HL-60 (cell line): ENCODE data around the gene ATP5F1C.

Experiments
- DNase-seq, 2 experiments: peaks; one replicate each; pipeline ENCODE4 v3.0.0-alpha.2; 2010 to 2020; ENCODE audit warnings: low read depth in 1 of 2, low spot score in 1 of 2
- H3K27ac ChIP-seq: fragments of 250-450 bp; sonication (Bioruptor Pico); replicated peaks from 2 replicates; pipeline ENCODE4 v1.5.1; 2020; ENCODE audit warnings: mild to moderate bottlenecking, moderate library complexity
- H3K27me3 ChIP-seq: fragments of 250-450 bp; sonication (Bioruptor Pico); 2 replicates; pipeline ENCODE4 v1.5.1; 2021; ENCODE audit warnings: mild to moderate bottlenecking, moderate library complexity; ENCODE audit not compliant: insufficient read depth, poor library complexity, severe bottlenecking
- H3K4me3 ChIP-seq: replicated peaks from 2 replicates; pipeline ENCODE4 v1.5.1; 2011; ENCODE audit warnings: mild to moderate bottlenecking, control low read depth, low read length; ENCODE audit not compliant: insufficient read depth
- CTCF ChIP-seq: IDR thresholded peaks from one replicate; pipeline ENCODE4 v1.5.1; 2011; ENCODE audit warnings: low read length, control low read depth, inconsistent platforms; ENCODE audit not compliant: insufficient read depth
- GABPA ChIP-seq: IDR thresholded peaks from 2 replicates; pipeline ENCODE4 v1.6.1; 2012; ENCODE audit warnings: low read depth
- POLR2AphosphoS5 ChIP-seq: IDR thresholded peaks from 2 replicates; pipeline ENCODE4 v1.6.1; 2012; ENCODE audit warnings: low read depth
- REST ChIP-seq: IDR thresholded peaks from 2 replicates; pipeline ENCODE4 v1.6.1; 2012; ENCODE audit warnings: low read depth; ENCODE audit not compliant: insufficient replicate concordance
- SPI1 ChIP-seq: IDR thresholded peaks from 2 replicates; pipeline ENCODE4 v1.6.1; 2012; ENCODE audit warnings: low read depth, mild to moderate bottlenecking, borderline replicate concordance

Gene ATP5F1C

GRCh38 chr10:7856678-7857077, 68.7 kb downstream of the ATP5F1C start:
- TF ChIP-seq POLR2AphosphoS5 (no peak), CTCF (no peak), GABPA (no peak), REST (no peak), SPI1 (no peak)
- Histone ChIP-seq H3K27ac (no peak overlapping the region), H3K4me3 (no peak overlapping the region)

GRCh38 chr10:7857262-7857661, 69.3 kb downstream of the ATP5F1C start:
- DNase-seq: no peak
- Histone ChIP-seq H3K4me3 (no peak overlapping the region), H3K27me3 (no peaks in the 10 kb centered on the region), H3K27ac (no peak overlapping the region)
- TF ChIP-seq SPI1 (no peak), POLR2AphosphoS5 (no peak), GABPA (no peak), CTCF (no peak), REST (no peak)

More at GRCh38 chr10:7856678-7857077, 68.7 kb downstream of the ATP5F1C start:
- DNase-seq: no peak
- H3K27me3 ChIP-seq: no peaks in the 10 kb centered on the region
